Measurements from ENCODE around the gene UBE2G1. TPM values are rescaled to one million over a fixed set of nuclear protein-coding genes. Genes with fewer than 3 reads are reported as not detected.

UBE2G1 gene
- total RNA-seq, 2 donors from 2014 or later: 67.3 to 70.1 TPM

DNA sequence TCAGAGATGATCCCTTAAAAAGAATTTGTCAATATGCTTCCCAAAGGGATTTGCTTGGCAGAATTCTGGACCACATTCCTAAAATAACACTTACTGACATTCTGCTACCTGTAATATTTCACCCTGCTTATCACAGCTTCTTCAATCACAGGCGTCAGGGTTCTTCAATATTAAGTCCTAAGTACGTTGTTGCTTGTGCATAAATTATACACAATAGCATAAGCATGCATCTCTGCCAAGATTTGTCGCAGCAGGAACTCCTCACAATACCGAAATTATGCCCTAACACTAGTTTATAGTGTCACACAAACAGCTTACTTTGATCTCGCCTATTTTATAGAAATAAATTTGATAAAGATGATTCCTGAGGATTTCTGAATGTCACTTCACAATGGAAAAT lies 48.9 kb downstream of the UBE2G1 start:
- H3K36me3 ChIP-seq: no peaks in the 10 kb centered on the region
- H3K4me1 ChIP-seq: peaks cover 4% of the 10 kb centered on the region
- H3K9ac ChIP-seq (ENCODE audit: low read depth in 2 of 2, low read length in 2 of 2): peak overlapping the region in 1 of 2 donors; percentile 15
- no peaks in the 10 kb centered on the region for H3K27me3 ChIP-seq
- H3K27ac ChIP-seq: no peak overlapping the region
- intact Hi-C loops (cut with DNase I): no loop called here
- no peak overlapping the region for H3K4me3 ChIP-seq
- no peaks in the 10 kb centered on the region for H3K9me3 ChIP-seq
- DNase-seq: no peak
- TF ChIP-seq, protein P1, sequence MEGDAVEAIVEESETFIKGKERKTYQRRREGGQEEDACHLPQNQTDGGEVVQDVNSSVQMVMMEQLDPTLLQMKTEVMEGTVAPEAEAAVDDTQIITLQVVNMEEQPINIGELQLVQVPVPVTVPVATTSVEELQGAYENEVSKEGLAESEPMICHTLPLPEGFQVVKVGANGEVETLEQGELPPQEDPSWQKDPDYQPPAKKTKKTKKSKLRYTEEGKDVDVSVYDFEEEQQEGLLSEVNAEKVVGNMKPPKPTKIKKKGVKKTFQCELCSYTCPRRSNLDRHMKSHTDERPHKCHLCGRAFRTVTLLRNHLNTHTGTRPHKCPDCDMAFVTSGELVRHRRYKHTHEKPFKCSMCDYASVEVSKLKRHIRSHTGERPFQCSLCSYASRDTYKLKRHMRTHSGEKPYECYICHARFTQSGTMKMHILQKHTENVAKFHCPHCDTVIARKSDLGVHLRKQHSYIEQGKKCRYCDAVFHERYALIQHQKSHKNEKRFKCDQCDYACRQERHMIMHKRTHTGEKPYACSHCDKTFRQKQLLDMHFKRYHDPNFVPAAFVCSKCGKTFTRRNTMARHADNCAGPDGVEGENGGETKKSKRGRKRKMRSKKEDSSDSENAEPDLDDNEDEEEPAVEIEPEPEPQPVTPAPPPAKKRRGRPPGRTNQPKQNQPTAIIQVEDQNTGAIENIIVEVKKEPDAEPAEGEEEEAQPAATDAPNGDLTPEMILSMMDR (IDR thresholded peaks at IDR 0.05): no peak

DNA sequence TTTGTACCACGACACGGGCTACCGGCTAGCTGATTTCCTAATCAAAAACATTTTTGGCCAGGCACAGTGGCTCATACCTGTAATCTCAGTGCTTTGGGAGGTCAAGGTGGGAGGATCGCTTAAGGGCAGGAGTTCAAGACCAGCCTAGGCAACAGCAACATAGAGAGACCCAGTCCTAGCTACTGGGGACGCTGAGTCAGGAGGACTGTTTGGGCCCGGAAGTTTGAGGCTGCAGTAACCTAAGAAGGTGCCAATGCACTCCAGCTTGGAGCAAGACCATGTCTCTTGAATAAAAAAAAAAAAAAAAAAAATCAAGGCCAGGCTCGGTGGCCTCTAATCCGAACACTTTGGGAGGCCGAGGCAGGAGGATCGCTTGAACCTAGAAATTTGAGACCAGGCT lies 49.8 kb downstream of the UBE2G1 start:
- Histone ChIP-seq H3K9ac (ENCODE audit: low read depth in 2 of 2, low read length in 2 of 2) (peak overlapping the region in 1 of 2 donors; percentile 8), H3K27ac (no peak overlapping the region), H3K9me3 (no peaks in the 10 kb centered on the region), H3K4me1 (peaks cover 4% of the 10 kb centered on the region), H3K4me3 (no peak overlapping the region), H3K27me3 (no peaks in the 10 kb centered on the region), H3K36me3 (no peaks in the 10 kb centered on the region)
- intact Hi-C loops (cut with DNase I): no loop called here
- no peak for DNase-seq
- TF ChIP-seq, protein P1 (IDR thresholded peaks at IDR 0.05): no peak

DNA sequence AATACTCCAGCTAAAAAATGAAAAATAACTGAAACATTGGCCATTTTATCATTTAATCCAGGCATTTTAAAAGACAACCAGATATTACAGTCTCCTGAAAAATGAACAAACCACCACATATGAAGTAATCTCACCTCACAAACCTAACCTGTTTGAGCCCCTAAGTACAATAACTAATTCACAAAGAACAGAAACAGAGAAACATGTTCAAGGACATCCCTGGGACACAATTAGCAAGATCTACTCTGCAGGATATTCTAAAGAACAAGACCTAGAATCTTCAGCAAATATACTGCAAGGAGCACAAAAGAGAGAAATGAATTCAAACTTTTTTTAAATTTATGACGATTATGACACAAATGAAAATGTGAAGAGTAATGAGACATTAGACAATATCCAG lies 51.9 kb downstream of the UBE2G1 start:
- Histone ChIP-seq H3K36me3 (no peaks in the 10 kb centered on the region), H3K4me1 (peaks cover 15% of the 10 kb centered on the region), H3K9ac (ENCODE audit: low read depth in 2 of 2, low read length in 2 of 2) (no peak overlapping the region), H3K9me3 (no peaks in the 10 kb centered on the region), H3K4me3 (no peak overlapping the region), H3K27ac (no peak overlapping the region), H3K27me3 (no peaks in the 10 kb centered on the region)
- DNase-seq: no peak
- intact Hi-C loops (cut with DNase I): no loop called here
- TF ChIP-seq, protein P1 (IDR thresholded peaks at IDR 0.05): no peak

DNA sequence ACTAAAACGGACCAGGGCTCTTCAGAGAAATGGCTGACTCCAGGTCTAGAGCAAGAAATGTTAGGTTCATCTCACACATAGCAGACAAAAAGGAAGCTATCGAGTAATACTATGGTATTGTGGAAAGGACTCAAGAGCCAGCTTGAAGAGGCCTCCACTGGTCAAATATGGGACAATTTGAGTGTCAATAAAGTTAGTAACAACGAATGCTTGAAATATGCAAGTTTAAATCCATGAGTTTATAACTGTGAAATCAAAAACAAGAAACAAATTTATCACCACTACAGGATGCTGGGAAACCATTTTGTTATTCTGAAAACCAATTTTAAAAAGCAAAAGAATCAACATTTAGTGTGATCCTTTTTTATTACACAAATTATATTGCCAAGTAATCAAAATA lies 52.3 kb downstream of the UBE2G1 start:
- peaks cover 15% of the 10 kb centered on the region for H3K4me1 ChIP-seq
- no peak overlapping the region for H3K9ac ChIP-seq (ENCODE audit: low read depth in 2 of 2, low read length in 2 of 2)
- no peak for DNase-seq
- TF ChIP-seq, protein P1 (IDR thresholded peaks at IDR 0.05): no peak
- H3K27me3 ChIP-seq: no peaks in the 10 kb centered on the region
- no peaks in the 10 kb centered on the region for H3K9me3 ChIP-seq
- no peaks in the 10 kb centered on the region for H3K36me3 ChIP-seq
- intact Hi-C loops (cut with DNase I): no loop called here
- no peak overlapping the region for H3K27ac ChIP-seq
- H3K4me3 ChIP-seq: no peak overlapping the region

DNA sequence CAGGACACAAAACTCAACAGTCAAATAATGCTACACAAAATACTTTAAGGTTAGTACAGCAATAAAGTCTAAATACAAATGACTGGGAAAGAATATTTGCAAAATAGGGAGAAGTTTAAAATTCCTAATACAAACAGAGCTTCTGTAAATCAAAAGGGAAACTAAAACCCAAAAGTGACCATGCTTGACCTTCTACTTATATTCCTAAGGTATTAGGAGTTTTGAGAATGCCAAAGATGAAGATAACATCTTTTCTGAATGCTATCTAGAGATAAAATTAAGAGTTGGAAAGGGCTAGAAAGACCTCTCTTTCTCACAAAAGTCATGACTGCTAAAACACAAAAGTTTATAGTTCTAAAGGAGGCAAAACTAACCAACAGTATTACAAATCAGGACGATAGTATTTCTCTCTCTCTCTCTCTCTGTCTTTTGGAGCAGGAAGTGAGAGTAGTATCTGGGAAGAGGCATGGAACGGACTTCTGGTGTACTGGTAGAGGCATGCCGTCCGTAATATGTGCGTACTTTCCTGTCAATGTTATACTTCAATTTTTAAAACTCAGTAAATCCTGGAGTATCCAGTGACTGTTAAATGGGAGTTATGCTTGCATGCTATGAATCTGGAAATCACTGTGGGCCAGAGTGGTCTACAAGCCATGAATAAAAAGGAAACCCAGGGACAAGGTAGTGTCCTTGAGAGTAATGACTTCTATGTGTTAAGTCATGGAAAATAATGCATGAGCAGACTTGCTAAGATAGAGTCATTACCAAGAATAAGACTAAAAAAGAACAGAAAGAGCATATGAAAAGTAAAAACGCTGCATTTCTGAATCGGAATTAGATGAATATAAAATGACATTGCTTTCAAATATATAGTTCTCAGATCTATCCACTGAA lies 53.0 kb downstream of the UBE2G1 start:
- H3K9me3 ChIP-seq: no peaks in the 10 kb centered on the region
- no peaks in the 10 kb centered on the region for H3K36me3 ChIP-seq
- no peak overlapping the region for H3K27ac ChIP-seq
- TF ChIP-seq, protein P1 (IDR thresholded peaks at IDR 0.05): no peak
- no peak overlapping the region for H3K9ac ChIP-seq (ENCODE audit: low read depth in 2 of 2, low read length in 2 of 2)
- no peak overlapping the region for H3K4me3 ChIP-seq
- H3K4me1 ChIP-seq: peaks cover 15% of the 10 kb centered on the region
- DNase-seq: no peak
- intact Hi-C loops (cut with DNase I): no loop called here
- H3K27me3 ChIP-seq: no peaks in the 10 kb centered on the region
